A673 (cell line): ENCODE measurements around the gene TTLL8. TPM values are rescaled to one million over a fixed set of nuclear protein-coding genes. Genes with fewer than 3 reads are reported as not detected.

Source experiments
- total RNA-seq: library from RNA; stranded (reverse); gene quantifications from 2 replicates; pipeline ENCODE4 v1.2.3, GENCODE V29; 2021

TTLL8 gene
- total RNA-seq, 1 experiment from 2014 or later, result not detected

Other genes starting within 250 kb of the TTLL8 start
- gene BRD1, start 230.4 kb downstream of the TTLL8 start, total RNA-seq, result 47.2 and 51.2 TPM in 2 replicates
- 31.5 and 33.1 TPM in 2 replicates for gene ZBED4, start 204.5 kb downstream of the TTLL8 start, total RNA-seq
- 18.6 and 19.8 TPM in 2 replicates for gene ALG12, start 139.9 kb downstream of the TTLL8 start, total RNA-seq
- gene CRELD2, start 139.7 kb downstream of the TTLL8 start, total RNA-seq, result 54.1 and 54.7 TPM in 2 replicates
- 70.9 and 71.3 TPM in 2 replicates for gene PIM3, start 97.5 kb downstream of the TTLL8 start, total RNA-seq
- gene IL17REL, start 45.5 kb downstream of the TTLL8 start, total RNA-seq, result not detected in 2 replicates
- gene MLC1, start 27.1 kb upstream of the TTLL8 start, total RNA-seq, result 0.37 and 0.75 TPM in 2 replicates
- gene MOV10L1, start 31.7 kb upstream of the TTLL8 start, total RNA-seq, result 0.33 TPM in 1 of 2 replicates, not detected in the other
- gene PANX2, start 112.4 kb upstream of the TTLL8 start, total RNA-seq, result 7.6 and 9.1 TPM in 2 replicates
- 63.9 and 68.2 TPM in 2 replicates for gene TRABD, start 127.6 kb upstream of the TTLL8 start, total RNA-seq
- 39.2 and 41.3 TPM in 2 replicates for gene SELENOO, start 142.7 kb upstream of the TTLL8 start, total RNA-seq
- 31.0 and 33.1 TPM in 2 replicates for gene TUBGCP6, start 186.7 kb upstream of the TTLL8 start, total RNA-seq
- 38.6 and 42.8 TPM in 2 replicates for gene HDAC10, start 193.0 kb upstream of the TTLL8 start, total RNA-seq
- gene MAPK12, start 203.4 kb upstream of the TTLL8 start, total RNA-seq, result 20.8 and 27.5 TPM in 2 replicates
- 5.4 and 10.4 TPM in 2 replicates for gene MAPK11, start 212.1 kb upstream of the TTLL8 start, total RNA-seq
- 155 and 173 TPM in 2 replicates for gene PLXNB2, start 249.3 kb upstream of the TTLL8 start, total RNA-seq